ENCODE results near the gene SHCBP1L.

The SHCBP1L gene

GRCh38 chr1:182996816-182997215 lies 43.9 kb upstream of the SHCBP1L start:
- Histone ChIP-seq H3K9me3 (ENCODE audit: control insufficient read depth, low read length) (no peaks in the 10 kb centered on the region), H2BK120ac (ENCODE audit: low read depth, low read length) (no peak overlapping the region), H2BK15ac (ENCODE audit: low read depth, poor library complexity, severe bottlenecking) (no peak overlapping the region), H2AK5ac (ENCODE audit: low read length, severe bottlenecking) (no peak overlapping the region), H3K23ac (ENCODE audit: low read length in 2 of 2) (no peak overlapping the region), H3K79me1 (replicated peaks; ENCODE audit: low read length, poor library complexity, severe bottlenecking) (no peaks in the 10 kb centered on the region), H3K14ac (ENCODE audit: low read length in 2 of 2) (no peak overlapping the region), H3K36me3 (ENCODE audit: control insufficient read depth in 1 of 2, insufficient read depth in 2 of 2, low read depth in 1 of 2, low read length in 2 of 2) (no peaks in the 10 kb centered on the region), H4K8ac (ENCODE audit: low read length) (no peak overlapping the region), H3K4ac (ENCODE audit: low read depth in 1 of 2, low read length in 2 of 2) (no peak overlapping the region), H2BK12ac (ENCODE audit: low read length in 2 of 2) (no peak overlapping the region), H3K27ac (ENCODE audit: low read length, poor library complexity, severe bottlenecking) (no peak overlapping the region), H4K91ac (ENCODE audit: low read length) (no peak overlapping the region), H3K4me1 (ENCODE audit: control insufficient read depth, insufficient read depth, low read depth, low read length) (no peaks in the 10 kb centered on the region), H2BK5ac (ENCODE audit: low read depth, low read length, poor library complexity, severe bottlenecking) (no peak overlapping the region), H3K9ac (ENCODE audit: low read length) (no peak overlapping the region), H3K27me3 (ENCODE audit: control insufficient read depth in 1 of 2, insufficient read depth in 1 of 2, low read length in 2 of 2) (no peaks in the 10 kb centered on the region), H3K18ac (ENCODE audit: low read depth in 1 of 2, low read length in 2 of 2) (no peak overlapping the region), H3K4me3 (ENCODE audit: insufficient read depth in 1 of 2, low read depth in 1 of 2, low read length in 2 of 2) (no peak overlapping the region), H3K4me2 (ENCODE audit: low read length, poor library complexity, severe bottlenecking) (no peak overlapping the region), H2AFZ (ENCODE audit: low read depth, low read length) (no peak overlapping the region)
- 100% methylated on average over 1 of the region's 1 CpG for WGBS
- DNase-seq: no peak

GRCh38 chr1:182995894-182996293 lies 42.9 kb upstream of the SHCBP1L start:
- H3K23ac ChIP-seq (ENCODE audit: low read length in 2 of 2): no peak overlapping the region
- WGBS: 59% methylated on average over 2 of the region's 4 CpGs
- H4K91ac ChIP-seq (ENCODE audit: low read length): no peak overlapping the region
- no peak overlapping the region for H3K4ac ChIP-seq (ENCODE audit: low read depth in 1 of 2, low read length in 2 of 2)
- H3K36me3 ChIP-seq (ENCODE audit: control insufficient read depth in 1 of 2, insufficient read depth in 2 of 2, low read depth in 1 of 2, low read length in 2 of 2): no peaks in the 10 kb centered on the region
- no peaks in the 10 kb centered on the region for H3K4me1 ChIP-seq (ENCODE audit: control insufficient read depth, insufficient read depth, low read depth, low read length)
- no peak overlapping the region for H3K14ac ChIP-seq (ENCODE audit: low read length in 2 of 2)
- no peak overlapping the region for H3K27ac ChIP-seq (ENCODE audit: low read length, poor library complexity, severe bottlenecking)
- H3K4me2 ChIP-seq (ENCODE audit: low read length, poor library complexity, severe bottlenecking): no peak overlapping the region
- H3K27me3 ChIP-seq (ENCODE audit: control insufficient read depth in 1 of 2, insufficient read depth in 1 of 2, low read length in 2 of 2): no peaks in the 10 kb centered on the region
- no peak overlapping the region for H3K4me3 ChIP-seq (ENCODE audit: insufficient read depth in 1 of 2, low read depth in 1 of 2, low read length in 2 of 2)
- H2BK15ac ChIP-seq (ENCODE audit: low read depth, poor library complexity, severe bottlenecking): no peak overlapping the region
- no peaks in the 10 kb centered on the region for H3K79me1 ChIP-seq (replicated peaks; ENCODE audit: low read length, poor library complexity, severe bottlenecking)
- no peak overlapping the region for H4K8ac ChIP-seq (ENCODE audit: low read length)
- no peak overlapping the region for H2BK5ac ChIP-seq (ENCODE audit: low read depth, low read length, poor library complexity, severe bottlenecking)
- no peak for DNase-seq
- H2BK120ac ChIP-seq (ENCODE audit: low read depth, low read length): no peak overlapping the region
- H3K9ac ChIP-seq (ENCODE audit: low read length): no peak overlapping the region
- H2AK5ac ChIP-seq (ENCODE audit: low read length, severe bottlenecking): no peak overlapping the region
- H3K18ac ChIP-seq (ENCODE audit: low read depth in 1 of 2, low read length in 2 of 2): no peak overlapping the region
- no peak overlapping the region for H2BK12ac ChIP-seq (ENCODE audit: low read length in 2 of 2)
- no peak overlapping the region for H2AFZ ChIP-seq (ENCODE audit: low read depth, low read length)
- H3K9me3 ChIP-seq (ENCODE audit: control insufficient read depth, low read length): no peaks in the 10 kb centered on the region

GRCh38 chr1:182993746-182994145 lies 40.8 kb upstream of the SHCBP1L start:
- Histone ChIP-seq H3K79me1 (replicated peaks; ENCODE audit: low read length, poor library complexity, severe bottlenecking) (no peaks in the 10 kb centered on the region), H3K18ac (ENCODE audit: low read depth in 1 of 2, low read length in 2 of 2) (no peak overlapping the region), H3K4me2 (ENCODE audit: low read length, poor library complexity, severe bottlenecking) (no peak overlapping the region), H4K8ac (ENCODE audit: low read length) (no peak overlapping the region), H2AK5ac (ENCODE audit: low read length, severe bottlenecking) (no peak overlapping the region), H3K27ac (ENCODE audit: low read length, poor library complexity, severe bottlenecking) (no peak overlapping the region), H2BK5ac (ENCODE audit: low read depth, low read length, poor library complexity, severe bottlenecking) (no peak overlapping the region), H3K9me3 (ENCODE audit: control insufficient read depth, low read length) (no peaks in the 10 kb centered on the region), H3K23ac (ENCODE audit: low read length in 2 of 2) (no peak overlapping the region), H2BK15ac (ENCODE audit: low read depth, poor library complexity, severe bottlenecking) (no peak overlapping the region), H3K36me3 (ENCODE audit: control insufficient read depth in 1 of 2, insufficient read depth in 2 of 2, low read depth in 1 of 2, low read length in 2 of 2) (no peaks in the 10 kb centered on the region), H3K9ac (ENCODE audit: low read length) (no peak overlapping the region), H3K4me3 (ENCODE audit: insufficient read depth in 1 of 2, low read depth in 1 of 2, low read length in 2 of 2) (no peak overlapping the region), H3K14ac (ENCODE audit: low read length in 2 of 2) (no peak overlapping the region), H2BK120ac (ENCODE audit: low read depth, low read length) (no peak overlapping the region), H2AFZ (ENCODE audit: low read depth, low read length) (no peak overlapping the region), H2BK12ac (ENCODE audit: low read length in 2 of 2) (no peak overlapping the region), H3K27me3 (ENCODE audit: control insufficient read depth in 1 of 2, insufficient read depth in 1 of 2, low read length in 2 of 2) (no peaks in the 10 kb centered on the region), H3K4me1 (ENCODE audit: control insufficient read depth, insufficient read depth, low read depth, low read length) (peaks cover 3% of the 10 kb centered on the region), H4K91ac (ENCODE audit: low read length) (no peak overlapping the region), H3K4ac (ENCODE audit: low read depth in 1 of 2, low read length in 2 of 2) (no peak overlapping the region)
- no peak for DNase-seq

GRCh38 chr1:182990413-182991144 lies 37.6 kb upstream of the SHCBP1L start:
- H3K4ac ChIP-seq (ENCODE audit: low read depth in 1 of 2, low read length in 2 of 2): peak overlapping the region in 1 of 2 experiments; percentile 29
- H3K27ac ChIP-seq (ENCODE audit: low read length, poor library complexity, severe bottlenecking): no peak overlapping the region
- H3K4me2 ChIP-seq (ENCODE audit: low read length, poor library complexity, severe bottlenecking): no peak overlapping the region
- no peak overlapping the region for H2BK120ac ChIP-seq (ENCODE audit: low read depth, low read length)
- H3K27me3 ChIP-seq (ENCODE audit: control insufficient read depth in 1 of 2, insufficient read depth in 1 of 2, low read length in 2 of 2): no peaks in the 10 kb centered on the region
- H3K18ac ChIP-seq (ENCODE audit: low read depth in 1 of 2, low read length in 2 of 2): no peak overlapping the region
- WGBS: 68% methylated on average over 4 of the region's 7 CpGs
- no peaks in the 10 kb centered on the region for H3K9me3 ChIP-seq (ENCODE audit: control insufficient read depth, low read length)
- no peaks in the 10 kb centered on the region for H3K79me1 ChIP-seq (replicated peaks; ENCODE audit: low read length, poor library complexity, severe bottlenecking)
- H2BK12ac ChIP-seq (ENCODE audit: low read length in 2 of 2): no peak overlapping the region
- no peaks in the 10 kb centered on the region for H3K36me3 ChIP-seq (ENCODE audit: control insufficient read depth in 1 of 2, insufficient read depth in 2 of 2, low read depth in 1 of 2, low read length in 2 of 2)
- peak; percentile 29 for DNase-seq
- peaks cover 3% of the 10 kb centered on the region for H3K4me1 ChIP-seq (ENCODE audit: control insufficient read depth, insufficient read depth, low read depth, low read length)
- H2AFZ ChIP-seq (ENCODE audit: low read depth, low read length): peak overlapping the region; percentile 64
- peak overlapping the region in 1 of 2 experiments; percentile 32 for H3K23ac ChIP-seq (ENCODE audit: low read length in 2 of 2)
- peak overlapping the region in 1 of 2 experiments; percentile 45 for H3K4me3 ChIP-seq (ENCODE audit: insufficient read depth in 1 of 2, low read depth in 1 of 2, low read length in 2 of 2)
- H2BK15ac ChIP-seq (ENCODE audit: low read depth, poor library complexity, severe bottlenecking): no peak overlapping the region
- peak overlapping the region; percentile 10 for H4K8ac ChIP-seq (ENCODE audit: low read length)
- no peak overlapping the region for H2BK5ac ChIP-seq (ENCODE audit: low read depth, low read length, poor library complexity, severe bottlenecking)
- peak overlapping the region; percentile 65 for H3K9ac ChIP-seq (ENCODE audit: low read length)
- no peak overlapping the region for H4K91ac ChIP-seq (ENCODE audit: low read length)
- peak overlapping the region in 1 of 2 experiments; percentile 61 for H3K14ac ChIP-seq (ENCODE audit: low read length in 2 of 2)
- H2AK5ac ChIP-seq (ENCODE audit: low read length, severe bottlenecking): no peak overlapping the region
